Measurements from ENCODE around the gene COX7B2.

COX7B2 gene

DNA sequence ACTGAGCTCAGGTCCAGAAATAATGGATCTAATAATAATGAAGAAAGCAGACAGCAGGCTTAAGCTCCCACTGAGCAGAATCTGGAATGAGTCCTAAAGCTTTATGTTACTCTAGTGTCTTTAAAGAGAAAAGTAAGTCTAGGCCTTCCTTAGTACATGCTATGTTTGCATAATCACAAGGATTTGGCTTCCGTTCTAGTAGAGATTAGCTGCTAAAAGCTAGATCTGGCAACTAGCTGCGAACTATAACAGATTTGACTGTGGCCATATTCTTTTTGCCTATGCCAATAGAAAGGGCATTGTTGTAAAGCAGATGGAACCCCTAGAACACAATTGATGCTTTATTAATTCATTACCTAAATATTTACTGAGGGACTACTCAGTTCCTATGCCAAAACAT lies 19.0 kb downstream of the COX7B2 start:
- FAIRE-seq, result no peak
- no peak for DNase-seq (ENCODE audit: low spot score)

DNA sequence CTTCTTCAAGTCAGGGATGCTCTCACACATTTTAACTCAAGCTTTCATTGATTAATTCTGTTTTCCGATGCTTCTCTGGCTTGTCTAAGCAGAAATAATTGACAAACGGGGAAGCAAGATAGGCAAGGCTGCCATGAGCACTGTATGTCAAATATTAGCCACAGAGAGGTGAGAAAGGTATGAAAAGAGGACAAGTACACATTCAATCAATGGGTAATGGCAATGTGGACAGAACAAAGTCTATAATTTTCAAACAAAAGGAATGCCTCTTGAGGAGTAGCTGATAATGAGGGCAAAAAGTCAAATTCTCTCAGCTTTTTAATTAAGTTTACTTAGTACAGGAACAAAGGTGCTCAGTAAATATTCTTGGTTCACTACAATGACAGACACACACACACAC lies 19.6 kb downstream of the COX7B2 start:
- FAIRE-seq (no peak), DNase-seq (ENCODE audit: low spot score) (no peak)

DNA sequence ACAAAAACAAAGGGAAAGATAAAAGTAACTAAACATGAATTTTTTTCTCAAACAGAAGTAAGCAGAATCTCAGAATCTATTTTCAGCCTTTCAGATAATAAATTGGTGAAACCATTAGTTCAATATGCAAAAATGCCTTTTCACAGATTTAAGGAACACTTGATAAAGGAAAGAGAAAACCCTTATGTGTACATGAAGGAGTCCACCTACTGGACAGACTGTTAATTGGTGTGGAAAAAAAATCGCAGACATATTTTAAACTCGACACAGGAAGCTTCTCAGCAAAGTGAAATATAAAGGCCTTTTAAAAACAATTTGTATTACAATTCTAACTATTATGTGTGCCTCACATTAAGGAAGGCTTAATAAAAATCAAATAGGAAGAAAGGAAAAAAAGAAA lies 22.3 kb downstream of the COX7B2 start:
- DNase-seq (ENCODE audit: low spot score), result peak; percentile 25
- FAIRE-seq, result no peak

DNA sequence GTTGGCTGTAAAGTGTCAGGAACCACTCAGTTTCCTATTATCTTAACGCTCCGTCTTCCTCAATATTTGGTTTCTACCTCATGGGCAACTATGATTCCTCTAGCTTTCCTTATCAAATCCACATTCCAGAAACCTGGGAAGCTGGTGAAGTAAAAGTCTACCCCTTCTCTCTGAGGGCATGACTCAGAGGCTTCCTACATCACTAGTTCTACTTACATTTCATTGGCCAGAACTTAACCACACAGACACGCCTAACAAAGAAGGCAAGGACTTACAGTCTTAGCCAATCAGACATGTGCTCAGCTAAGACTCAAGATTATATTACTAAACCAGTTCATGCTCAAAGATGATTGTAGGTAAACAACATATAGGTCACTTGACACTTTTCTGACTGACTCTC lies 30.4 kb downstream of the COX7B2 start:
- no peak for DNase-seq (ENCODE audit: low spot score)
- peak; percentile 30 for FAIRE-seq

DNA sequence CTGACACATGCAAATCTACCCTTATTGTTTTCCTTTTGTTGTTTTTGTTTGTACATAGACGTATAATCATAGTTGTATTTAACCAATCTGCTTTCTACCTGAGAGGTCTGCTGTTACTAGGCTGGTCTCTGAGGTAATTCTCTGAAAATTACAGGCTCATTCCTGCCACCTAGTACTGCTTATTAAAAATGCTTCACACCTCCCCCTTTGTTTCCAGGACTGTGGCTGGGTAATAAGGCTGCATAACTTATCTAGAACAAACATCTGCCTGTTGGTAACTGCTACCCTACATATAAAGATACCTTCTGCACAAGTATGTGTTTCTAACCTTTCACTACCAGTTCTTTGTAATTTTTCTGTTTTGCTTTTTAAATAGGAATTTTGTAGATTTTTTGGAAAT lies 34.2 kb downstream of the COX7B2 start:
- no peak for FAIRE-seq
- no peak for DNase-seq (ENCODE audit: low spot score)

DNA sequence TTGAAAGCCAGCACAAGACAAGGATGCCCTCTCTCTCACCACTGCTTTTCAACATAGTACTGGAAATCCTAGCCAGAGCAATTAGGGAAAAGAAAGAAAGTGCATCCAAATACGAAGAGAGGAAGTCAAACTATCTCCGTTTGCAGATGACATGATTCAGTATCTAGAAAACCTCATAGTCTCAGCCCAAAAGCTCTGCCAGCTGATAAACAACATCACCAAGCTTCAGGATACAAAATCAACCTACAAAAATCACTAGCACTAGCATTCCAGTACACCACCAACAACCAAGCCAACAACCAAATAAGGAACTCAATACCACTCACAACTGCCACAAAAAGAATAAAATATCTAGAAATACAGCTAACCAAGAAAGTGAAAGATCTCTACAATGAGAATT lies 38.6 kb downstream of the COX7B2 start:
- DNase-seq (ENCODE audit: low spot score) (no peak), FAIRE-seq (no peak)

DNA sequence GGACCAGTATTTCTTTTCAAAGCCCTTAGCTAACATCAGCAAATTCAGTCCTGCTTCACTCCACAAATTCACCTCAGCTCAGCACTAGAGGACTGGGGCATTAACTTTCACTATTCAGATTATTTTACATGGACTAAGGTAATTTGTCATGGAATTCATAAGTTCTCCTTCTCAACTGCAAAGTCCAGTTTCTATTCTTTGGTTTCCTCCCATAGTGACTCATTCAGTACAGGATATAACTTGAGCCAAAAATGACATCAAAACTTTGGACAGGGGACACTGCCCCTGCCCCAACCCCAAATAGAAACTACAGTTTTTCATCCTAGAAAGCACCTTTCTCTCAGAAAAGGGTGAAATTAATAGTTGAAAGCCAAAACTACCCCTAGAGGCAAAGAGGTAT lies 52.7 kb downstream of the COX7B2 start:
- DNase-seq (ENCODE audit: low spot score) (no peak), FAIRE-seq (no peak)

DNA sequence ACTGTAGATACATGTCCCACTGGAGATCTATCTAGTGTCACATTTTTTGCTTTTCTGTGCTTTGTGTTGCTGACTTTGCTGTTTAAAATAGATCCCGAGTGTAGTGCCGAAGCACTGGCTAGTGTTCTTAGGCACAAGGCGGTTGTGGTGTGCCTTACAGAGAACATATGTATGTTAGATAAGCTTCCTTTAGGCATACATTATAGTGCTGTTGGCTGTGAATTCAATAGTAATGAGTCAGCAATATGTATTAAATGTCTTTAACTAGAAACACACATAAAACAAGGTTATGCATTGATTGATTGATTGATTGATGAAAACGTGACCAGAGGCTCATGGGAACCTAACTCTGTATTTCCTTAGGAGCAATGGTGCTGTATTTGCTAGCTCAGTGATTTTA lies 56.2 kb downstream of the COX7B2 start:
- FAIRE-seq, result no peak
- DNase-seq (ENCODE audit: low spot score), result no peak

DNA sequence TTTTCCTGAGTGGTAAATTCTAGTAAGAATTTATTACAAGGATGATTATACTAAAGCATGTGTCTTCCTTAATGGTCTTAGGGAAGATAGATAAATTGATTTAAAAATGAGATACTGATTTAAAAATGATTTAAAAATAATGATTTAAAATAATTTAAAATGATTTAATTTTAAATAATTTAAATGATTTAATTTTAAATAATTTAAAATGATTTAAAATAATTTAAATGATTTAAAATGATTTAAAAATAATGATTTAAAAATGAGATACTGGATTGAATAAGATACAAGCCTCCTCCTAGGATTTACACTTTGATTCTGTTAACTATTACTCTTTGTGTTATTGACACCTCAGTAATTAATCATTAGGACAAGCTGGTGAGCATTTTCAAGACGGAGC lies 59.0 kb downstream of the COX7B2 start:
- FAIRE-seq (no peak), DNase-seq (ENCODE audit: low spot score) (no peak)

DNA sequence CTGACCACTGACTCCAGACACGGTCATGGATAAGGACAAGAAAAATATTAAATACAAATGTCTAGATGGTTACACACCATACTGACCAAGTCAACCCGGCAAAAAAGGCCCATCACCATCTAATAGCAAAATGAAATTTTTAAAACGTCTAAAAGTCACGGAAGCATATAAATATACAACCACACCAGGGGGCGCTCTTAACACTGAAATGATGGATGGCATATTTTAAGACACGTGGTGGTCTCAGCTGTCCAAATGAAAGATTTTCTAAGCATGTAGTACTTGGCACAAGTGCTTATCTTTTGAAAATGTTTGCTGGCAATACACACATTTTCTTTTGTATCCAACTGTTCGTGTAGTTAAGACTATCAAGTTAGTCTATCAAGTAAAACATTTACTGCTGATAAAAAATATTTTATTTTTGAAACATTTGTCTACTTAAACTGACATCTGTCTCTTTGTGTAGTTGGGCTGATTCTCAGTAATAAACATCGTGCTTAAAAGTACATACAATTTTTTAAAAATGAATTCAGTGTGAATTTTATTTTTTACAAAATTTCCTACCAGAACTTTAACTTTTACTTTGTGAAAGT lies 64.6 kb downstream of the COX7B2 start:
- DNase-seq (ENCODE audit: low spot score), result peak; percentile 33
- FAIRE-seq, result no peak

DNA sequence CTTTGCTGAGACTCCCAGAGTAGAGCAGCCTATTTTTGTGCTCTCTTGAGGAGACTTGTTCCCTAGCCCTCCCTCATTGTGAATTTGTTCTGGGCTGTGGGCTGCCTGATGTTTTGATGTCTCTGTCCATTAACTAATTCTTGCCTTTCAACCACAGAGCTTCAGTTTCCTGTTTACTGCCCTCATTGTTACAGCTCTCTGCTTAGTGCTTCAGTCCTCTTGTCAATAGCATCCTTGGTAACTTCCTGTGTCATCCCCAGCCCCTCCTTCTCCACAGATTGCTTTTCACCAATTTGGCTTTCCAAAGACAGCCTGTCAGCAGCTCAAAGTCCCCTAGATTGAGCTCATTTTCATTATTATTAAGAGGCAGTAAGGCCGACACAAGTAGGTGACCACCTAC lies 69.9 kb downstream of the COX7B2 start:
- FAIRE-seq (no peak), DNase-seq (ENCODE audit: low spot score) (no peak)

DNA sequence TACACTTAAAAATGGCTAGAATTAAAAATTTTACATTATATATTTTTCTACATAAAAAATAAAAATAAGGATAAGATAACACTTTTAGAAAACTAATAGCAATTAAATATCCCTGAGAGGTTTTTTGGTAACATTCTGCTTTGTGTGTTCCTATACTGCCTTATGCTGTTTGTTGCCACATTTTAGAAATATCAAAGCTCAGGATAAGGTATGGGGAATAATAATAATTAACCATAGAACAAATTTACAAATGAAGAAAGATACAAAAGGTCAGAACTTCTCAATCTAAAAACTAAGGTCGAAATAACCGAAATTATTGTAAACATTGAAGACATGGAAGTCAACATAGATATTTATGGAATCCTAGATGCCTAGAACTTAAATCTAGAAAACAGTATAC lies 71.4 kb downstream of the COX7B2 start:
- no peak for DNase-seq (ENCODE audit: low spot score)
- no peak for FAIRE-seq

DNA sequence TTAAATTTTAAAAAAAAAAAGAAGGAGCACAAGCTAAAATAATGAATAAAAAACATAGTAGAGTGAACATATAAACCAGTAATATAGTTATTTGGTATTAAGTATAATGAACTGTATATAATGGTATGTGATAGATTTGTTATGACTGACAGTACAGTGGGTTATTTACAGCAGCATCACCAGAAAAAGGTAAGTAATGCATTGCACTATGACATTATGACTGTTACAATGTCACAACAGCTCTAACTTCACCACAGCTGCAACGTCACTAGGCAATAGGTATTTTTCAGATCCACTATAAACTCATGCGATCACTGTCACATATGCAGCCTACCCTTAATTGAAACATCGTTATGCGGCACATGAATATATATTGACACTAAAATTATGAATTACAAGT lies 72.5 kb downstream of the COX7B2 start:
- FAIRE-seq (no peak), DNase-seq (ENCODE audit: low spot score) (no peak)

DNA sequence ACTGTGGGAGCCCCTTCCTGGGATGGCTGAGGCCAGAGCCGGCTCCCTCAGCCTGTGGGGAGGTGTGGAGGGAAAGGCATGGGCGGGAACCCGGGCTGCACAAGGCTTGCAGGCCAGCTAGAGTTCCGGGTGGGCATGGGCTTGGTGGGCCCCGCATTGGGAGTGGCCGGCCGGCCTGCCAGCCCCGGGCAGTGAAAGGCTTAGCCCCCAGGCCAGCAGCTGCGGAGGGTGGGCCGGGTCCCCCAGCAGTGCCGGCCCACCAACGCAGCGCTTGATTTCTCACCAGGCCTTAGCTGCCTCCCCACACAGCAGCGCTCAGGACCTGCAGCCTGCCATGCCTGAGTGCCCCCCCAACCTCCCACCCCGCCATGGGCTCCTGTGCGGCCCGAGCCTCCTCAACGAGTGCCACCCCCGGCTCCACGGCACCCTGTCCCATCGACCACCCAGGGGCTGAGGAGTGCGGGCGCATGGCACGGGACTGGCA lies 78.0 kb downstream of the COX7B2 start:
- no peak for FAIRE-seq
- DNase-seq (ENCODE audit: low spot score), result no peak

DNA sequence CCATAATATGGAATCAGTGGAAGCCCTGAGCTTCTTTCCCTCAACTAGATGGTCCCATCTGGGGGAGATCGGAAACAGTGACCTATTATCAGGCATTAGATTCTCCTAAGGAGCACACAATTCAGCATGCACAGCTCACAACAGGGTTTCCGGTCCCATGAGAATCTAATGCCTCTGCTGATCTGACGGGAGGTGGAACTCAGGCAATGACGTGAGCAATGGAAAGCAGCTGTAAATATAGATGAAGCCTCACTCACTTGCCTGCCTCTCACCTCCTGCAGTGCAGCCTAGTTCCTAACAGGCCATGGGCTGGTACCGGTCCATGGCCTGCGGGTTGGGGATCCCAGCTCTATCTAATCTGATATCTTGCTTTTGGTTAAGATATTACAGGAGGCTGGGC lies 88.9 kb downstream of the COX7B2 start:
- no peak for FAIRE-seq
- no peak for DNase-seq (ENCODE audit: low spot score)

DNA sequence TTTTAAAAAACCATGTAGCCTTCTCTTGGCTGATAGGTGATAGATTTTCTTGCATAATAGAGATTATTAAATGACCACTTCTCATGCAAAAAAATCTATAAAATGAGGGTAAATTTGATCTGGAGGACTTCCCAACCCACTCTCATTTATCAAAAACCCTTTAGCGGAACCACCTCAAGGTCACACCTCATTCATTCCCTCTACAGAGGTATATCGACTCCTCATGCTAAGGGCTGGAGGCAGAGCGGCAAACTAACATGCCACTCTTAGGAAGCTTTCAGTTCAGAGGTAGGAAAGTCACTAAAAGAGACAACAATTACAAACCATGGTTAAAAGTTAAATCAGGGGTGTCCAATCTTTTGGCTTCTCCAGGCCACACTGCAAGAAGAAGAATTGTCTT lies 90.0 kb downstream of the COX7B2 start:
- FAIRE-seq (no peak), DNase-seq (ENCODE audit: low spot score) (no peak)

DNA sequence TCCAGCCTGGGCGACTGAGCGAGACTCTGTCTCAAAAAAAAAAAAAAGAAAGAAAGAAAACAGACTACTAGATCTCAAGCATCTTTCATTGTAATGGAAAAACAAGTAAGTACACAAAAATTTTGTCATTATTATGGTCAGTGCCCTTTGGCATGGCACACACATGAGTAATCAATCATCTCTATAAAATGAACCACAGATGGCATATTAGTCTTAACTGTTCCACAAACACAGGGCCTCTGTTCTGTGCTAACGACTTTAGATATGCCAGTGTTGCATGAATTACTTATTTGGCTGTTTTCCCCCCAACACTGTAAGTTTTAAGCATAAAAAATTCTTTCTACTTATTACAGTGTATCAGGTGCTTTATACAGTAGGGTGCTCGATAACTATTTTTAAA lies 90.4 kb downstream of the COX7B2 start:
- DNase-seq (ENCODE audit: low spot score) (peak; percentile 11), FAIRE-seq (no peak)

DNA sequence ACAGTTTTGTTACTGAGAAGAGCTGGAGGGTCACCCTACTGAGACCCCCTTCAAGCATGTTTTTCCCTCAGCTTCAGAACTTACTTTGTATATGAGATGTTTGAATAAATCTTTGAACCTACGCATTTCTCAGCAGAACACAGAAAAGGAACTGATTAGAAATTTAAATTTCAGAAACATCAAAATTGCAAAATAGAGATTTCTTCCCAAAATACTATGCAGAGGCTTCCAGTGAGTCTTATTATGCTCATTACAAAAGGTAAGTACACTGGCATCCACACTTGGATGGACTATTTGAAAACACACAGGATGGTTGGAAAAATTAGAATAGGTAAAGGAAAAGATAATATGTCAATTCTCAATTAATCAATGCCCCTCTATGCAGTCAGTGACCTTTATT lies 91.2 kb downstream of the COX7B2 start:
- FAIRE-seq, result no peak

DNA sequence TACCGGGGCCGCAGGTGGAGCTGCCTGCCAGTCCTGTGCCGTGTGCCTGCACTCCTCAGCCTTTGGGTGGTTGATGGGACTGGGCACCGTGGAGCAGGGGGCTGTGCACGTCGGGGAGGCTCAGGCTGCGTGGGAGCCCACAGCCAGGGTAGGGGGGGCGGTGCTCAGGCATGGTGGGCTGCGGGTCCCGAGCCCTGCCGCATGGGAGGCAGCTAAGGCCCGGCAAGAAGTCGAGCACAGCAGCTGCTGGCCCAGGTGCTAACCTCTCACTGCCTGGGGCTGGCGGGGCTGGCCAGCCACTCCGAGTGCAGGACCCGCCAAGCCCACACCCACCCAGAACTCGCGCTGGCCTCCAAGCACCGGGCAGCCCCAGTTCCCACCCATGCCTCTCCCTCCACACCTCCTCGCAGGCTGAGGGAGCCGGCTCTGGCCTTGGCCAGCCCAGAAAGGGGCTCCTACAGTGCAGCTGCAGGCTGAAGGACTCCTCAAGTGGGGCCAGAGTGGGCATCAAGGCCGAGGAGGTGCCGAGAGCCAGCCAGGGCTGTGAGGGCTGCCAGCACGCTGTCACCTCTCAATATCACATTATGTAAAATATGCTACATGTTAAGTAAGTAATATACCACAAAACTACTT lies 104.1 kb downstream of the COX7B2 start:
- DNase-seq (ENCODE audit: low spot score) (no peak), FAIRE-seq (peak; percentile 35)

More for the DNA sequence above, 91.2 kb downstream of the COX7B2 start:
- DNase-seq (ENCODE audit: low spot score), result no peak

DNA sequence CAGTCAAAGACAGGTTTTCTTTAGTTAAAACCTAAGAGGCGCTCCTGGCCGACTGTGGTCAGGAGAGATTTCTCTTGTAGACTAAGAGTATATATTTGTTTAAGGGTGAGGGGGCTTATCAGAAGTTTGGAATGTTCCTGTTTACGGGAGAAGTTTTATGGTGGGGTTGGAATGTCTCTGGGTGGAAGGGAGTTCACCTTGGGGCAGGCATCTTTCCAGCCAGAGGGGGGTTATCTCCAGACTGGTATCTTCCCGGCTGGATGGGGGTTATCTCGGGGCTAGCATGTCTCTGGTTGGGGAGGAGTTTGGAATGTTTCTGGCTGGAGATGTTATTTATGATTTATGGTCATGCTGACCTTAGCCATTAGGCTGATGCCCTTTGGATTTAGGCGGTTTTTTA lies 116.0 kb downstream of the COX7B2 start:
- DNase-seq (ENCODE audit: low spot score), result peak; percentile 25
- no peak for FAIRE-seq

DNA sequence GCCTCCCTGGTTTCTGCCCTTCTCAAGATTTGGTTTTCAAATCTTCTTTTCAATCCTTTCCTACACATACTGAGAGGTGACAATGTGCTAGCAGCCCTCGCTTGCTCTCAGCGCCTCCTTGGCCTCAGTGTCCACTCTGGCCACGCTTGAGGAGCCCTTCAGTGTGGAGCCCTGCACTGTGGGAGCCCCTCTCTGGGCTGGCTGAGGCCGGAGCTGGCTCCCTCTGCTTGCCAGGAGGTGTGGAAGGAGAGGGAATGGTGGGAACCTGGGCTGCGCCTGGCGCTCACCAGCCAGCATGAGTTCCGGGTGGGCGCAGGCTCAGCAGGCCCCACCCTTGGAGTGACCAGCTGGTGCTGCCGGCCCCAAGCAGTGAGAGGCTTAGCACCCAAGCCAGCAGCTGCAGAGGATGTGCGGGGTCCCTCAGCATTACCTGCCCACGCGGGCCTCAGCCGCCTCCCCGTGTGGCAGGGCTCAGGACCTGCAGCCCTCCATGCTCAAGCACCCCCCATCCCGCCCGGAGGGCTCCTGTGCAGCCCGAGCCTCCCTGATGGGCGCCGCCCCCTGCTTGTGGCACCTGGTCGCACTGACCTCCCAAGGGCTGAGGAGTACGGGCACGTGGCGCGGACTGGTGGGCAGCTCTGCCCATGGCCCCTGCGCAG lies 127.5 kb downstream of the COX7B2 start:
- FAIRE-seq, result no peak
- DNase-seq (ENCODE audit: low spot score), result no peak

DNA sequence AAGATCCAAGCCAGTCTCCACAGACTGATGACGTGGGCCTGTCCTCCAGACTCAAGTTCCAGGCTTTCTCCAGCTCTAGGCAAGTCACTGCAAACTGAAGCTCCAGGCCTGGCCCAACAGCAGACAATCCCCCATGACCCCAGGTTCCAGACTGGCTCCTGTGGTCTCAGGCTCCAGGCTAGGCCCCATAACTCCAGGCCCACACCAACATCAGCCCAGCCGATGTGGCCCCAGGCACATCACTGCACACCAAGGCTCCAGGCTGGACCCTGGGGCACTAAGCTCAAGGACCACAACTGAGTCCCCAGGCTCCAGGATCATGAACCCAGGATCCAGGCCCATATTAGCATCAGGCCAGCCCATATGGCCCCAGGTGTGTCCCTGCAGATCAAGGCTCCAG lies 143.6 kb downstream of the COX7B2 start:
- DNase-seq (ENCODE audit: low spot score) (no peak), FAIRE-seq (no peak)

DNA sequence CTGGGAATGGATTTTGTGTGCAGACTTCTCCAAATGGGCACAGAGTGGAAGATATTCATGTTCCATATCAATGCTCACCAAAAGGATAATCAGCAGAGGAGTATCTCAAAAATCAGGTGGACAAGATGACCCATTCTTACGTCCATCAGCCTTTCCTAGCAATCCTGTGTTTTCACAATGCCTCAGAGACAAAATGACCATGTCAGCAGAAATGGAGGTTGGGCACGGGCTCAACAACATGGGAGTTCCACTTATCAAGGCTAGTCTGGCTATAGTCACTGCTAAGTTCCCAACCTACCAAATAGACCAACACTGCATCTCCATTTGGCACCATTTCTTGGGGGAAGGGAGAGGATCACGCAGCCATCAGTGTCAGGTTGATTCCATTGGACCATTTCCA lies 179.0 kb downstream of the COX7B2 start:
- FAIRE-seq (no peak), DNase-seq (ENCODE audit: low spot score) (no peak)
